GM18861 (cell line): ENCODE data around the gene SLC16A7.
"Not testable (repeated sequence)": the region's sequence is repeated elsewhere in the genome, so short reads cannot be mapped to it uniquely, and the experiment has no call there.

ENCODE experiments used
- ATAC-seq: cut with Tn5 transposase; IDR thresholded peaks from one replicate; pipeline ENCODE4 v1.9.1; 2021; ENCODE audit not compliant: unreplicated experiment

Gene SLC16A7

DNA sequence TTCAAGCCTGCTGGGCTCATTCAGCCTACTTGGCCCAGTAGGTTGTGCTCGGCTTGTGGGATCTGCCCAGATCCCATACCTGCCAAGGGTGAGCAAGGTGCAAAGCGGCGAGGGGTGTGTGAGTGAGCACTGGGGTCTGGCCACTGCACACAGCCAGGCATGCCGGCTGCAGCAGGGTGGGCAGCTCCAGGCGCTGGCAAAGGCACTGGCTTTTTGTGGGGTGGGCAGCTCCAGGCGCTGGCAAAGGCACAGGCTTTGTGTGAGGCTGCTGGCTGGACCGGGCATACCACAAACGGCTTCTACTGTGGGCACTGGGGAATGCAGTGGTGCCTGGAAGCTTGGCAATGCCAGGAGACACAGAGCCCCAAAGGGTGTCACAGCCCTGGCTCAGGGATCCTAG lies 137.4 kb downstream of the SLC16A7 start:
- no peak for ATAC-seq

DNA sequence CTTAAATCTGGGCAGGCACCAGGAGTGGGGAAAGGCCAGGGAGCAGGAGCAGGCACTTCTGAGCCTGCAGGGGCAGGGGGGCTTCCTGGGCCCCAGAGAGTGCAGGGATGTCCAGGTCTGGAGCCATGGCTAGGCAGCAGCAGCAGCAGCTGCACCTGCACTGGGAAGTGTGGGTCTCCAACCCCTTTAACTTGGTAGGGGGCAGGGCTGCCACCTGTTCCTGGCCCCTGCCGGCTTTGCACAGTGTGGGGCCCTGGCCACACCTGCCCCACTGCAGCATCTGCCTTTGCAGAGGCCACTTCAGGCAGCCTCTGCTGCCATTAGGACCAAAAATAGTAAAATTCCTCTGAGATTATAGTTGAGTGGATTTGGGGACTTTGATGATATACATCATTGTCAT lies 138.5 kb downstream of the SLC16A7 start:
- no peak for ATAC-seq

DNA sequence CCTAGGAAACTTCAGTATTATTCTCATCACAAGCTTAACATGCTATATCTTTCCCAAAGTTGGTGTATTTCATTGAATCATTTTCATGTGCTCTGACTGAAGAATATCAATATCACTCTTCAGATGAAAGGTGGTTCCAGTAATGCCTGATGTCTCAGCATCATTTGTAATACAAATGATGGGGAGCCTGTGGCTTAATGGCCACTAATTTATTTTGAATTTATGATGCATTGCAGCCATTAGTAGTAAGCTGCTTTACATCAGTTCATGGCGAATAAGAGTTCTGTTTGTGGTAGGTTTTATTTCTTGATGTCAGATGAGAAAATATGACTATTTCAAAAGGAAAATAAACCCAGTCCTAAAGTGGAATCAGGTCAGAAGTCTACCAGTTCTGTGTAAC lies 139.4 kb downstream of the SLC16A7 start:
- ATAC-seq = no peak

DNA sequence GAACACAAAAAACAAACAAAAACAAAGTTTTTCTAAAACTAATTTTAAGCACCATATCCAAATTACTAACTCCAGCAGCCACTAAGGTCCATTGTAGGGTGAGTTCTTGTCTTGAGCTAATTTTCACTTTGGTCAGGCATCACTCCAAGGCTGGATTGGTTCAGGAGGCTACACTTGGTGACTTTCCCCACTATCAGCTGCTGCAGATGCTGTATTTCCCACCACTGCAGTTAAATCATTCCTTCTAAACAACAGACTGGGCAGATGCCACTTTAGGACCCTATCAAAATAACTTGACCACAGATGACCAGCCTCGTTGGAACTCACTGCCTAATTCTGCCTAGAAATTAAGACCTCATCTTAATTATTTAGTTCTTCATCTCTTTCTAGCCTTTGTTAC lies 140.5 kb downstream of the SLC16A7 start:
- ATAC-seq = no peak

DNA sequence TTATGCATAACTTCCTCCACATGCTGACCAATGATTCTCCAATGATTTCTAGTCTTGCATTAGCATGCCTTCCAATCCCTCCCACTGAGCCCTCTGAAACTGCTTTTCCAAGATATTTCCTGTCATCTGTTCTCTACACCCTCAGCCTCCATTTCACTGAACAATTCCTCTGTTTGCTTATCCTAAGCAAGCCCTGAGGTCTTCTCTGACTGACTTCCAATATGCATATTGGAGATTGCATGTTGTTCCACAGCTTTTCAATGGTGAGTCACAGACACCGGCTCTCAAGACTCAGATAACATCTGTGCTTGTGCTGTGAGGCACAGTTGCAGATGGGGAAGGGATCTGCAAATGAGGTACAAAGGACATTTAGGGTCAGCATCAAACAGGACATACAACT lies 141.0 kb downstream of the SLC16A7 start:
- ATAC-seq = no peak

DNA sequence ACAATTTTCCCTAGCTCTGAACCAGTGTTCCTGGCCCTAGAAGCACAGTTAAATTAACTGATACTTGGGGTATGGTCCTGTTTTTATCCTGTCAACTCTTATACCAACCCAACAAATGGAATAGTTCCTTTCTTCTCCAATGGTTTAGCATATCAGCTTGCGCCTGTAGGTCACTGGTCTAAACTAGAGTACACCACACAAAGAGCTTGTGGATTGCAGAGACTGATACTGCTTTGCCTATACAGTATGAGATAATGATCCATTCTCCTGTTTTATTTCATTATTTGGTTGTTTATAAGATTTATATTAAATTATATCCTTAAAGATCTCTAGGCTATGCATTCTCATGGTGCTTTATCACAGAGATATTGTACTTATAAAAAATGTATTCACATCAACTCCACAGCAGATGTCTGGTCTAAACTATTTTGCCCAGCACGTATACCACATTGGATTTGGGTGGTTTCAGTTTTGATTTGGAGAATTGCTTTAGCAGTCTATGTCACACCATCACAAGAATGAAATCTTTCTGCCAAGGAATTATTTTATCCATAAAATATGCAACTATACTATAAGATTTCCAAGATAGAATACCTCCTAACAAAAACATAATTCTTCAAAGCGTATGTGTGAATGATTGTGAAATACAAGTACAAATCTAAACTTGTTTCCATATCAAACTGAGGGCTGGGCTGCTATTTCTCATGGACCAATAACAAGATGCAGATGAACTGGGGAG lies 142.1 kb downstream of the SLC16A7 start:
- ATAC-seq = no peak

DNA sequence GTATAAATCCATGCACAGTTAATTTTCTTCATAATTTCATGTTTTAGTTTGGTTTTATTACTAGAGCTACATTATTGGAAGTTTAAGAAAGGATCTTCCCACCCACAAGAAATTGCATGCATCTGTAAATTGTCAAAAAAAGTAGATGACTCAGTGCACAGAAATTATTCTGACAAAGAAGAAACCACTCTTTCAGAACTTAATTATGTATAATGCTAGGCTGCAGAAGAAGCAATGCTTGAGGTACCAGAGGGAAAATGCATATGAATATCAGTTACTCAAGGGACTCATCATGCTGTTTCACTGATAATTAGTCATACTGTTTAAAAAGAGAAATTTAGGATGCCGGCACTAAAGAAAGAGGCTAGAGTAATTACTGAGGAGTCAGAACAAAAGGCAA lies 147.0 kb downstream of the SLC16A7 start:
- ATAC-seq = no peak

DNA sequence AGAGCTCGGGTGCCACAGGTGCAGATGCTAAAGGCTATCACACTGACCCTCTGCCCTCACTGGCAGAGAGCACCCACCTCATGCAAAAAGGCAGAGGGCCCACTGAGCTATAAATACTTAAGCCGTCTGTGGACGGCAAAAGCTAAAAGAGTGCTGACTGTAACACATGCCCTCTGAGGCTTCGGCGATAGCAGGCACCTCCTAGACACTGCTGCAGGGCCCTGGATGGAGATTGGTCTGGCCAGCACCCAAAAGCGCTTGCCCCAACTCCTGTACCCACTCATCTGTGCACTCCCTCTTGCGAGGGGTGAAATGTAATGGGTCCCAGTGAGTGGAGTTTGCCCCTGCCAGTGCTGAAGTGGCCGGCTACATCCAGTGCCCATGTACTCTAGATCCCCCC lies 148.7 kb downstream of the SLC16A7 start:
- ATAC-seq = no peak

DNA sequence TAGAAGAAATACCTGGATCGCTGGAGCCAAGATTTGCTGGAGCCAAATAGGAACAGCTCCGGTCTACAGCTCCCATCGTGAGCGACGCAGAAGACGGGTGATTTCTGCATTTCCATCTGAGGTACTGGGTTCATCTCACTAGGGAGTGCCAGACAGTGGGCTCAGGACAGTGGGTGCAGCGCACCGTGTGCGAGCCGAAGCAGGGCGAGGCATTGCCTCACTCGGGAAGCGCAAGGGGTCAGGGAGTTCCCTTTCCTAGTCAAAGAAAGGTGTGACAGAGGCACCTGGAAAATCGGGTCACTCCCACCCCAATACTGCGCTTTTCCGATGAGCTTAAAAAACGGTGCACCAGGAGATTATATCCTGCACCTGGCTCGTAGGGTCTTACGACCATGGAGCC lies 155.3 kb downstream of the SLC16A7 start:
- not testable (repeated sequence) for ATAC-seq

DNA sequence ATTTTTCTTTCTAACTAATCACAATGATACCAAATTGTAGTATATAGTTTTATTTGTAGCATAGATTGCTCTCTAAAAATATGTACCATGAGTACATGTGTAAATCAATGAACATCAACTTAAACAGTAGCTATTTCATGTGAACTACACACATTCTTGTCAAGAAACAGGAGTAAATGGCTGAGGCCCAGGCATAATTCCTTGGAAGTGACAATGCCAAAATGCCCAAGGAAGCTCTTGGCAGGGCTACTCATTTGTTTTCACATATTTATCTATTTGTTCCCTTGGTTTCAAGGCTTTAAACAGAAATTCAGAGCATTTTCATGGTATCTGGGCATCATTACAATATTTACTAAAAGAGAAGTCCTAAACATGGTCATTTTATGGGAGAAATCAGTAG lies 165.7 kb downstream of the SLC16A7 start:
- no peak for ATAC-seq

DNA sequence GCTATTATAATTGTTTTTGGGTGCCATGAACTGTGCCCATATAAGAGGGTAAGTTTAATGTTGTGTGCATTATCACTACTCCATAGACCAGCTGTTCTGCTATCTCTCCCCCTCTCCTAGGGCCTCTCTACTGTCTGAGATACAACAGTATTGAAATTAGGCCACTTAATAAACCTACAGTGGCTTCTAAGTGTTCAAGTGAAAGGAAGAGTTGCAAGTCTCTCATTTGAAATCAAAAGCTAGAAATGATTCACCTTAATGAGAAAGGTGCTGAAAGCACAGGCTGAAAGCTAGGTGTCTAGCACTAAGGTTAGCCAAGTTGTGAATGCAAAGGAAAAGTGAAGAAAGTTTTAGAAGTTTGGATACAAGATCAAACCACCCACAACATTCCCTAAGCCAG lies 168.0 kb downstream of the SLC16A7 start:
- no peak for ATAC-seq

DNA sequence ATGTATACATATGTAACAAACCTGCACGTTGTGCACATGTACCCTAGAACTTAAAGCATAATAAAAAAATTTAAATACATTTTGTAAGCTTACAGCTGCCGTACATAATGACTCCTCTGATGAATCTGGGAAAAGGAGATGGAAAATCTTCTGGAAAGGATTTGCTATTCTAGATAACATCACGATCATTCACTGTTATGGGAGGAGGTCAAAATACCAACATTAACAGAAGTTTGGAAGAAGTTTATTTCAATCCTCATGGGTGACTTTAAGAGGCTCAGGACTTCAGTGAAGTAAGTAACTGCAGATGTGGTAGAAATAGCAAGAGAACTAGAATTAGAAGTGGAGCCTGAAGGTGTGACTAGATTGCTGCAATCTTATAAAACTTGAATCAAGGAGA lies 172.2 kb downstream of the SLC16A7 start:
- ATAC-seq = no peak

DNA sequence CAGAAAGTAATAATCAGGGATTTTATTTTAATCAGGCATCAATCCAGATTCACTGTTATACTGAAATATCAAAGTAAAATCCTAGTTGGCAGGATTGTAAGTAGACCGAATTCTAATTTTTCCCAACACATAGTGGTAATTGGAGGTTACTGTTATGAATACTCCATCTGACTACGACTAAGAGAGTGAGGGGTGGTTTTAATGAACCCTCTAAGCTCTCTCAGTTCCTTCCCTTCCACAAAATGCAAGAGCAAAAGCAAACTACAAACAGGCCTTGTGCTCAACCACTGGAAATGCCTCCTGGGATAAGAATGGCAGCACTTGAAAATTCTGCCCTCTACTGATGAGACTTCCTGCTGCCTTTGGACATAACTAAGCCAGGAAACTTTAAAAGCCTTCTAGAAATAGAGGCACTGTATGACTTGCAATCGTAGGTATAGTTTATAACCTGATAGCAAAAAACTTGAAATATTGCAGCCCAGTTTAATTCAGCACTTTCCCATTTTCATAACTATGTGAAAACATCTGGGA lies 184.8 kb downstream of the SLC16A7 start:
- ATAC-seq = no peak

DNA sequence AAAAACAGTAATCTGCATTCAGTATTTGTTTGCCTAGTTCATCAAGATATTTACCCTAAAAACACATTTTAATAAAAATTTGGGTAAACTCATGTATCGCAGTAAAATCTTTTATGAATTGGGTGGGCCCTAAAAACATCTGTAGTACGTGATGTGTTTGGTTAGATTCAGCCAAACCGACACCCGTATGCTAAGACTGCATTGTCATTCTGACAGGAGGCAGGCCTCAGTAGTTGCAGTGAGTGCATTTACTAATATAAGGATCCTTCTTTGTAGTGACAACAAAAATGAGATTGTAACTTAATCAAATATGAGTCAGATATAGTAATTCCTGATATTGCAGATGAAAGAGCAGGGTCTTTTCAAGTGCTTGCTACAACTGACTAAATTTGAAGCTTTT lies 191.8 kb downstream of the SLC16A7 start:
- ATAC-seq = no peak

DNA sequence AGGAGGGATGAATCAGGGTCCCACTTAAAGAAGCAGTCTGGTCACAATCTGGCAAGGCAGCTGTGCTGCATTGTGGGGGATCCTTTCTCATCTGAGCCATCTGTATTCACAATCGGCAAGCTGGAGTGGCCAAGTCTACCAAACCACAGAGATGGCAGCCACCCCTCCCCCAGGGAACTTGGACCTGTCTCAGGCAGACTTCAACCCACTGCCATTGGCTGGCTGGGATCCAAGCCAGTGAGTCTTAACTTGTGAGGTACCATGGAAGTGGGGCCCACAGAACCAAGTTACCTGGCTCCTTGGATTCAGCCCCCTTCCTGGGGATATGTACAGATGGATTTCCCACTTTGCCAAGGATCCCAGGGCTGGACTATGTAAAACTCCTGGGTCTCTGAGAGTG lies 196.8 kb downstream of the SLC16A7 start:
- no peak for ATAC-seq

DNA sequence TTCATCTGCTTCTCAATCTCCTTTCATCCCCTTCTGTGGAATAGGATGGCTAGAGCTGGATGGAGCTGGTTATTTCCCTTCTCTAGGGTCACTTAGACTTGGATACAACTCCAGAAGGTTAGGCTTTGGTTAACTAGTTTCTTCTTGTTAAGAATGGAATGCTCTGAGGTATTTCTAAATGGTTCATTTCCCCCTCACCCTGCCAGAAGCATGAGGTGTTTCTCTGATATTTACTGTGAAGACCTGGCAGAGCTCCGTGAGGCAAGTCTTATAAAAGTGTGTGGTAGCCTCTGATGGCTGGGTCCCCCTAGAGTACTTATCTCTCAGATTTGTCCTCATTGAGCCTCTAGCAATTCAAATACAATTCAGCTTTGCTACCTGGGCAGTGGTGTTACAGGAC lies 207.9 kb downstream of the SLC16A7 start:
- ATAC-seq = no peak

DNA sequence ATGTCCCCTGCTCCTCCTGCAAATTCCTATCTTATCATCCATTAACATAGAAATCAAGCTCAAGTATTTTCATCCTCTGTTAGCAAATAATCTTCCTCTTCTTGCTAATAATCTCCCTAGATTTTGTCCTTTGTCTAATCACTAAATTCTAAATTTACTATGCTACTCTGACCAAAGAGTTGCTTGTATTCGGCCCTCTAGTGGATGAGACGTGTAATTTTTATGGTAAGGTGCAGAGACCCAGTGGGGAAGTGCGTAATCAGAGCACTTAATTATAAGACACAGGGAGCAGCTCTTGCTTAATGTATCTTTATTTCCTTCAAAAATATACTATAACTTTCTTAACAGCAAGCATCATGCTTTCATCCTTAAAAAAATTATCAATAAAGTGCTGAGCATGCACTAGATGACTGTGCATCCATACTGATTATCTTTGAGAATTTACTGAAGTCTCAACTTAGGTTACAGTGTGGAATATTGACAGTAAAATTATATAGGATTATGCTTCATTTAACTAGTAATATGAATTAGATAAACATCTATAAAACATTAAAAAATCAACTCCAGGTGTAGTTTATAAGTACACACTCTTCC lies 212.6 kb downstream of the SLC16A7 start:
- peak; percentile 81 for ATAC-seq

DNA sequence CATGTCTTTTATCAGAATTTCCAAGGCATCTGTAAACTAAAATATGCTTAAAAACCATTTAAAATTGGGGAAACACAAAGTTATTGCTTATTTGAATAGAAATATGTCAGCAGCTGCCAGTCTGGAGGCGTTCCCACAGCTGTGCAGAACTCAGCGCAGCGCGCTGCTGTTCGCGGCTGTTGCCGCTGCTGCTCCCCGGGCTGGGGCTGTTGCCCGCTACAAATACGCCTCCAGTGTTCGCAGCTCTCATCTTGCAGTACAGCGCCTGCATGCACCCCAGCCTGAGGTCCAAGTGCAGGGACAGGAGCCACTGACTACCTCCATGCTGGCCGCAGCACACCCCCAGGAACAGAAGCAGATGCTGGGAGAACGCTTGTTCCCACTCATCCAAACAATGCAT lies 216.2 kb downstream of the SLC16A7 start:
- no peak for ATAC-seq

DNA sequence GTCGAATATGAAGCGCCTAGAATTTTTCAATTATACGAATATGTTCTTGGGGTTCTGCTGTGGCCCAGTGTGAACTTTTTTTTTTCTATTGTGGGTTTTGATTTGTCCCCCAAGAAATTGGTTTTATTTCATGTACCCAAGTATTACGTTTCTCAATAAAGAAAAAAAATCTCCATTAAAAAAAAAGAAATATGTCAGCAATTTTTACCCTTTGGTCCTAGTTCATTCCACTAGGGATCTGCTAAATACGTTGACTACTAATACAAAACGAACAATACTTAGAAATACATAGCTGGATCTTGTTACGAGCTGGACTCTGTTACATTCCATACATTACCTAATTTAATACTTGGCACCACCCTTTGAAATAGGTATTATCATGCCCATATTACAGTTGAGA lies 216.9 kb downstream of the SLC16A7 start:
- no peak for ATAC-seq

DNA sequence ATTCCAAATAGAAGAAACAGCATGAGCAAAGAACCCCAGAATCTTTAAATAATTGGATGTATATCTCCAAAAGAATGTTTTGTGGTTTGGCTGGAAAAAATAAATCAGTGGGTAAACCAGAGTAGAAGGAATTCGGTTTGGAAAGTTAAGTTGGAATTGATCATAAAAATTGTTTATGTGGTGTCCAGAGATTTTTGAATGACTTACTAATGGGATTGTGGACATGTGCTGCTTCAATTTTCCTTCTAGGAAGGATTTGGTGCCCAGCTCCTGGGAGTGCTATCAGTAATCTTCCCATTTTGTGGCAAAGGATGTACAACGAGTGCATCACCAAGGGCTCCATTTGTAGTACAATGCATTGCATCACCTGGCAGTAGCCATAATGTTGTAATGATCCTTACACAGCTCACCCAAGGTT lies 224.8 kb downstream of the SLC16A7 start:
- ATAC-seq = no peak

DNA sequence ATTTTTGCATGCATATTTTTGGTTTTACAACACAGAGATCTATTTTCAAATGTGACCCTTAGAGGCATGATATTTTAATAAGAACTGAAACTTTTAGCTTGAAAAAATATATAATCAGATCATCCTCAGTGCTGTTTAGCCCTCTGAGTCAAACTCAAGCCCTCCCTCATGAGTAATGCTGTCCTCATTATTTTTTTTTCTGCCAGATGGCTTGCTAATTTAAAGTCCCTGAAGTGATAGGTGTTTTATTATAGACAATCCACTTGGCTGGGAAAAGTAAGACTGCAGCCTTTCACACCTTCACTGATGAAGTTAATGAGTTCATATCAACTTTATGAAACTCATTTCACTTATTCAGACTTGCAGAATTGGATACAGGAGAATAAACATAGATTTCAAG lies 227.7 kb downstream of the SLC16A7 start:
- ATAC-seq = no peak

DNA sequence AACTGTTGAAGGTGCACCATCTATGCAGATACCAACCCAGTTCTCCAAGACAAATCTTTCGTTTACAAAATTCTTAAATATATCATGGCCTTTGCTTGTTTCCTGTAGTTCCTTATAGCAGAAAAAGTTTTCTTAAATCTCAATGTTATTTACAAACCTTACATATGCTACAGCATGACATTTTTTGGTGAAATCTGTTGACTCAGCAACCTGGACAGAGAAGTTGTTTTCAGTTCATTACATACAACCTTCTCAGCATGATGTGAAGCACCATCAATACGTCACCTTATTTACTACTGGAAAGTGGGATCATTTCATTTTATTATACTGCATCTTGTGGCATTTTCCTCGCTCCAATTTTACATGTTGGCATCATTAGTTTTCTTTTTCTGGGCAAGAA lies 231.9 kb downstream of the SLC16A7 start:
- ATAC-seq = no peak

DNA sequence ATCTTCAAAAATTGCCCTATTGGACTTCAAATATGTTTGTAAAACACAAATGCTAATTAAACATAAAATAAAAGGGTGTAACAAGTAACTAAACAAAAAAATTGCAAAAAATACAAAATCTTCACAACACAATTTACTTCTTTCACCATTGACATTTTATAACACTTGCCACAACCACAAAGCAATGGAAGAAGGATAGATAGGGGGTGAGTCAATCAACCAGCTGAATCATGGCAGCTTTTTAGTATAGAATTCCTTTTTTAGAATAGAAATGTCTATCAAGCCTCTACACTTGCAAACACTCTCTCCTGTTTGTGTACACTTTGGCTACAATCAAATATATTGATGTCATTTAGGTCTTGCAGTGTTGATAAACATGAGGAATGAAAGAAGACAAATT lies 232.7 kb downstream of the SLC16A7 start:
- no peak for ATAC-seq
